ENCODE data around the gene GDF7. TPM values are rescaled to one million over a fixed set of nuclear protein-coding genes. Genes with fewer than 3 reads are reported as not detected.

GDF7 gene
- total and polyA plus RNA-seq, 2 of the 4 experiments (the other 2 are of a cell fraction), result under 0.01 to 0.02 TPM

GRCh38 chr2:20626392-20626697 is 40.6 kb upstream of the GDF7 start:
- dilution Hi-C loops (cut with HindIII; ENCODE audit: low sequenced_read_pairs, unreplicated experiment), result loop anchor here (25.0 kb wide), 1 partner anchor 239 kb away; no protein-coding TSS in a partner anchor
- Histone ChIP-seq H3K27ac (ENCODE audit: insufficient read depth, low read length) (no peak overlapping the region), H4K8ac (ENCODE audit: low read depth in 2 of 2, low read length in 2 of 2) (no peak overlapping the region), H3K9ac (ENCODE audit: low read depth, low read length) (no peak overlapping the region), H3K4ac (ENCODE audit: low read depth, low read length) (no peak overlapping the region), H2AK5ac (ENCODE audit: low read depth, low read length) (0 out of 2 replicates have a peak overlapping the region, but pooled peaks have one; percentile 15), H3K4me2 (ENCODE audit: low read depth, low read length) (no peak overlapping the region), H4K5ac (ENCODE audit: low read depth, low read length) (no peak overlapping the region), H2BK15ac (ENCODE audit: low read depth, low read length) (no peak overlapping the region), H2BK5ac (ENCODE audit: low read depth, low read length, poor library complexity, severe bottlenecking) (no peak overlapping the region), H3K36me3 (ENCODE audit: control insufficient read depth, insufficient read depth, low read length) (peaks cover 29% of the 10 kb centered on the region), H3K14ac (replicated peaks; ENCODE audit: low read depth, low read length) (no peak overlapping the region), H4K91ac (ENCODE audit: insufficient read depth, low read depth, low read length) (no peak overlapping the region), H3K18ac (ENCODE audit: low read depth, low read length) (no peak overlapping the region), H2BK20ac (ENCODE audit: low read depth, low read length) (no peak overlapping the region), H3K9me3 (ENCODE audit: control insufficient read depth, insufficient read depth, low read length) (no peaks in the 10 kb centered on the region), H3K4me3 (ENCODE audit: insufficient read depth, low read depth, low read length) (no peak overlapping the region), H3K23ac (ENCODE audit: low read depth, low read length) (no peak overlapping the region), H3K79me1 (ENCODE audit: low read depth in 1 of 2, low read length in 2 of 2) (no peaks in the 10 kb centered on the region), H3K9me1 (ENCODE audit: insufficient read depth, low read length) (no peaks in the 10 kb centered on the region), H3K4me1 (ENCODE audit: control insufficient read depth, insufficient read depth, low read length) (peaks cover 2% of the 10 kb centered on the region; the same call in 1 of the 2 replicates), H2AK9ac (replicated peaks; ENCODE audit: low read depth, low read length, poor library complexity) (no peak overlapping the region), H3K56ac (ENCODE audit: extremely low read depth, insufficient read depth, low read length) (no peak overlapping the region), H4K20me1 (ENCODE audit: insufficient read depth, low read length) (no peaks in the 10 kb centered on the region), H2AFZ (replicated peaks; ENCODE audit: low read length, poor library complexity) (no peak overlapping the region), H2BK120ac (ENCODE audit: low read depth, low read length) (no peak overlapping the region), H3K27me3 (ENCODE audit: control insufficient read depth, insufficient read depth, low read length) (no peaks in the 10 kb centered on the region)
- in situ Hi-C loops (cut with MboI; ENCODE audit: low sequenced_read_pairs), result no loop called here
- ChIA-PET CTCF (no interaction called here), POLR2A (ENCODE audit: unreplicated experiment) (no interaction called here)
- no CpG with 5 or more reads among the region's 2 CpGs for WGBS, 2 experiments (ENCODE audit: extremely low coverage in 2 of 2, insufficient read length in 1 of 2)
- ATAC-seq (ENCODE audit: low read depth) (no peak), DNase-seq (no peak)
- no peak for TF ChIP-seq ELK1 (IDR thresholded peaks at IDR 0.05; ENCODE audit: borderline replicate concordance, low read depth, low read length)
- TF ChIP-seq USF2 (IDR thresholded peaks at IDR 0.05; ENCODE audit: low read depth, low read length), result no peak
- no peak for TF ChIP-seq SMC3 (IDR thresholded peaks at IDR 0.05; ENCODE audit: low read depth, low read length)
- TF ChIP-seq BHLHE40 (IDR thresholded peaks at IDR 0.05; ENCODE audit: low read depth, low read length), result no peak
- TF ChIP-seq MAFK (IDR thresholded peaks at IDR 0.05; ENCODE audit: low read depth, low read length), result no peak
- TF ChIP-seq CTCF (conservative IDR thresholded peaks at IDR 0.05; ENCODE audit: low read depth, low read length), result no peak
- TF ChIP-seq RFX5 (IDR thresholded peaks at IDR 0.05; ENCODE audit: low read depth, low read length), result no peak
- TF ChIP-seq CEBPB (IDR thresholded peaks at IDR 0.05; ENCODE audit: low read depth, low read length), result no peak
- no peak for TF ChIP-seq NFE2L2 (IDR thresholded peaks at IDR 0.05; ENCODE audit: low read depth, low read length)
- TF ChIP-seq RCOR1 (IDR thresholded peaks at IDR 0.05; ENCODE audit: insufficient replicate concordance, low read length), result no peak
- no peak for TF ChIP-seq RAD21 (IDR thresholded peaks at IDR 0.05; ENCODE audit: low read length)
- BruUV-seq (replicated peaks), result no TSS peak
- intact Hi-C loops (cut with micrococcal nuclease), result no loop called here

All from IMR-90 (cell line).